Measurements from ENCODE around the gene LMNTD1.
A peak's percentile ranks its signal among the peaks of the same experiment; 100 is the strongest.

Gene LMNTD1

GRCh38 chr12:25556153-25556552 is 3.1 kb upstream of the LMNTD1 start:
- H3K9ac ChIP-seq (ENCODE audit: low read length), result no peak overlapping the region
- H3K27me3 ChIP-seq (ENCODE audit: insufficient read depth, low read length), result no peaks in the 10 kb centered on the region
- H2AFZ ChIP-seq (ENCODE audit: insufficient read depth, low read length, poor library complexity), result no peak overlapping the region
- no peak overlapping the region for H4K12ac ChIP-seq (ENCODE audit: low read depth, low read length)
- no CpG with 5 or more reads among the region's 6 CpGs for WGBS (ENCODE audit: extremely low coverage, insufficient coverage, insufficient read length)
- no peak overlapping the region for H2BK12ac ChIP-seq (ENCODE audit: low read length)
- no peak overlapping the region for H2AK5ac ChIP-seq (ENCODE audit: low read length)
- no peaks in the 10 kb centered on the region for H3K4me1 ChIP-seq (ENCODE audit: control insufficient read depth in 1 of 2, insufficient read depth in 2 of 2, low read length in 2 of 2)
- H3K4me3 ChIP-seq (ENCODE audit: low read depth, low read length), result no peak overlapping the region
- no peak overlapping the region for H3K14ac ChIP-seq (ENCODE audit: low read length)
- H2BK120ac ChIP-seq (ENCODE audit: insufficient read depth, low read length, poor library complexity), result no peak overlapping the region
- DNase-seq, result no peak
- H3K23ac ChIP-seq (ENCODE audit: low read length), result no peak overlapping the region
- no peak overlapping the region for H3K18ac ChIP-seq (ENCODE audit: low read length)
- H4K8ac ChIP-seq (ENCODE audit: low read depth, low read length), result no peak overlapping the region
- H3K79me1 ChIP-seq (ENCODE audit: low read length), result no peaks in the 10 kb centered on the region
- no peak overlapping the region for H4K91ac ChIP-seq (ENCODE audit: low read depth, low read length)
- H3K27ac ChIP-seq (ENCODE audit: low read depth, low read length), result no peak overlapping the region
- H2BK5ac ChIP-seq (ENCODE audit: low read depth, low read length, poor library complexity), result no peak overlapping the region
- H3K4ac ChIP-seq (ENCODE audit: low read depth, low read length), result no peak overlapping the region
- no peaks in the 10 kb centered on the region for H3K36me3 ChIP-seq (ENCODE audit: control insufficient read depth in 1 of 2, insufficient read depth in 2 of 2, low read length in 2 of 2)
- H3K79me2 ChIP-seq (ENCODE audit: control insufficient read depth, insufficient read depth, low read length, poor library complexity), result no peaks in the 10 kb centered on the region
- H3K4me2 ChIP-seq (ENCODE audit: low read length), result no peak overlapping the region
- no peaks in the 10 kb centered on the region for H3K9me3 ChIP-seq (ENCODE audit: insufficient read depth, low read depth, low read length)

GRCh38 chr12:25552681-25553080 is 402 bp downstream of the LMNTD1 start:
- Histone ChIP-seq H2AFZ (ENCODE audit: insufficient read depth, low read length, poor library complexity) (no peak overlapping the region), H3K9me3 (ENCODE audit: insufficient read depth, low read depth, low read length) (no peaks in the 10 kb centered on the region), H2BK12ac (ENCODE audit: low read length) (no peak overlapping the region), H3K14ac (ENCODE audit: low read length) (no peak overlapping the region), H3K4me1 (ENCODE audit: control insufficient read depth in 1 of 2, insufficient read depth in 2 of 2, low read length in 2 of 2) (no peaks in the 10 kb centered on the region), H3K18ac (ENCODE audit: low read length) (no peak overlapping the region), H3K9ac (ENCODE audit: low read length) (no peak overlapping the region), H3K27me3 (ENCODE audit: insufficient read depth, low read length) (no peaks in the 10 kb centered on the region), H3K4me3 (ENCODE audit: low read depth, low read length) (no peak overlapping the region), H2BK120ac (ENCODE audit: insufficient read depth, low read length, poor library complexity) (no peak overlapping the region), H4K91ac (ENCODE audit: low read depth, low read length) (no peak overlapping the region), H3K79me2 (ENCODE audit: control insufficient read depth, insufficient read depth, low read length, poor library complexity) (no peaks in the 10 kb centered on the region), H3K23ac (ENCODE audit: low read length) (no peak overlapping the region), H3K4me2 (ENCODE audit: low read length) (no peak overlapping the region), H3K79me1 (ENCODE audit: low read length) (no peaks in the 10 kb centered on the region), H3K27ac (ENCODE audit: low read depth, low read length) (no peak overlapping the region), H3K36me3 (ENCODE audit: control insufficient read depth in 1 of 2, insufficient read depth in 2 of 2, low read length in 2 of 2) (no peaks in the 10 kb centered on the region), H2BK5ac (ENCODE audit: low read depth, low read length, poor library complexity) (no peak overlapping the region), H4K8ac (ENCODE audit: low read depth, low read length) (no peak overlapping the region), H2AK5ac (ENCODE audit: low read length) (no peak overlapping the region), H4K12ac (ENCODE audit: low read depth, low read length) (no peak overlapping the region), H3K4ac (ENCODE audit: low read depth, low read length) (no peak overlapping the region)
- WGBS (ENCODE audit: extremely low coverage, insufficient coverage, insufficient read length), result no CpG with 5 or more reads among the region's 3 CpGs
- DNase-seq, result peak in 1 of 2 donors; percentile 23

GRCh38 chr12:25550186-25550585 is 2.9 kb downstream of the LMNTD1 start:
- no peak for DNase-seq
- no peak overlapping the region for H2BK12ac ChIP-seq (ENCODE audit: low read length)
- no peaks in the 10 kb centered on the region for H3K79me1 ChIP-seq (ENCODE audit: low read length)
- no peak overlapping the region for H2BK120ac ChIP-seq (ENCODE audit: insufficient read depth, low read length, poor library complexity)
- no peak overlapping the region for H3K14ac ChIP-seq (ENCODE audit: low read length)
- no peak overlapping the region for H4K91ac ChIP-seq (ENCODE audit: low read depth, low read length)
- no peak overlapping the region for H3K27ac ChIP-seq (ENCODE audit: low read depth, low read length)
- no peak overlapping the region for H4K12ac ChIP-seq (ENCODE audit: low read depth, low read length)
- no peak overlapping the region for H3K4me2 ChIP-seq (ENCODE audit: low read length)
- no CpG with 5 or more reads among the region's 3 CpGs for WGBS (ENCODE audit: extremely low coverage, insufficient coverage, insufficient read length)
- no peak overlapping the region for H3K23ac ChIP-seq (ENCODE audit: low read length)
- no peak overlapping the region for H2AFZ ChIP-seq (ENCODE audit: insufficient read depth, low read length, poor library complexity)
- no peak overlapping the region for H2AK5ac ChIP-seq (ENCODE audit: low read length)
- no peaks in the 10 kb centered on the region for H3K4me1 ChIP-seq (ENCODE audit: control insufficient read depth in 1 of 2, insufficient read depth in 2 of 2, low read length in 2 of 2)
- no peak overlapping the region for H3K18ac ChIP-seq (ENCODE audit: low read length)
- H3K79me2 ChIP-seq (ENCODE audit: control insufficient read depth, insufficient read depth, low read length, poor library complexity), result no peaks in the 10 kb centered on the region
- no peak overlapping the region for H4K8ac ChIP-seq (ENCODE audit: low read depth, low read length)
- no peak overlapping the region for H3K4me3 ChIP-seq (ENCODE audit: low read depth, low read length)
- H3K4ac ChIP-seq (ENCODE audit: low read depth, low read length), result no peak overlapping the region
- no peak overlapping the region for H3K9ac ChIP-seq (ENCODE audit: low read length)
- H3K27me3 ChIP-seq (ENCODE audit: insufficient read depth, low read length), result no peaks in the 10 kb centered on the region
- H2BK5ac ChIP-seq (ENCODE audit: low read depth, low read length, poor library complexity), result no peak overlapping the region
- no peaks in the 10 kb centered on the region for H3K9me3 ChIP-seq (ENCODE audit: insufficient read depth, low read depth, low read length)
- no peaks in the 10 kb centered on the region for H3K36me3 ChIP-seq (ENCODE audit: control insufficient read depth in 1 of 2, insufficient read depth in 2 of 2, low read length in 2 of 2)

- Histone ChIP-seq H3K4me2 (ENCODE audit: low read length) (no peak overlapping the region), H2AFZ (ENCODE audit: insufficient read depth, low read length, poor library complexity) (no peak overlapping the region), H3K27me3 (ENCODE audit: insufficient read depth, low read length) (no peaks in the 10 kb centered on the region), H2BK12ac (ENCODE audit: low read length) (no peak overlapping the region), H3K27ac (ENCODE audit: low read depth, low read length) (no peak overlapping the region), H3K4me3 (ENCODE audit: low read depth, low read length) (no peak overlapping the region), H3K9ac (ENCODE audit: low read length) (no peak overlapping the region), H3K4me1 (ENCODE audit: control insufficient read depth in 1 of 2, insufficient read depth in 2 of 2, low read length in 2 of 2) (no peaks in the 10 kb centered on the region), H4K91ac (ENCODE audit: low read depth, low read length) (no peak overlapping the region), H3K18ac (ENCODE audit: low read length) (no peak overlapping the region), H4K12ac (ENCODE audit: low read depth, low read length) (no peak overlapping the region), H3K23ac (ENCODE audit: low read length) (no peak overlapping the region), H3K79me2 (ENCODE audit: control insufficient read depth, insufficient read depth, low read length, poor library complexity) (no peaks in the 10 kb centered on the region), H2AK5ac (ENCODE audit: low read length) (no peak overlapping the region), H2BK5ac (ENCODE audit: low read depth, low read length, poor library complexity) (no peak overlapping the region), H4K8ac (ENCODE audit: low read depth, low read length) (no peak overlapping the region), H3K79me1 (ENCODE audit: low read length) (no peaks in the 10 kb centered on the region), H2BK120ac (ENCODE audit: insufficient read depth, low read length, poor library complexity) (no peak overlapping the region), H3K36me3 (ENCODE audit: control insufficient read depth in 1 of 2, insufficient read depth in 2 of 2, low read length in 2 of 2) (no peaks in the 10 kb centered on the region), H3K4ac (ENCODE audit: low read depth, low read length) (no peak overlapping the region), H3K9me3 (ENCODE audit: insufficient read depth, low read depth, low read length) (no peaks in the 10 kb centered on the region), H3K14ac (ENCODE audit: low read length) (no peak overlapping the region)
- DNase-seq, result no peak
Measured at GRCh38 chr12:25549120-25549519, 4.0 kb downstream of the LMNTD1 start.

Data from trophoblast cell (in vitro differentiated cells and primary cell).